ENCODE measurements around the gene ADORA2A.

DNA sequence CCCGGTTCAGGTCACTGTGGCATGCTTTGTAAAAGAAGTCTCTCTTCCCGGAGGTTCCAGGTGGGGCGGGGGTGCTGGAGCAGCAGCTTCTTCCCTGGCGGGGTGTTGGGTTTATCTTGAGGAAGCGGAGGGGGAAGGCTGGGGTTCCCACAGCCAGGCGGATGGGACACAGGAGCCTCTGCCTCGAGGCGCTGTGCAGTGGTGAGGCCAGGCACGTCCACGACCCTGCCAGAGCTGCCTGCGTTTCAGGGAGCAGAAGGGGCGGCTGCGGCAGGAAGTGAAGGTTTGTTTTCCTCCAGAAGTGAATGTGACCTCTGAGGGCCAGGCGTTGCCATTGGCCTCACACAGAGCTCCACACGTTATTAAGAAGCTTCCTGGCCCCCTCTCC lies 20.1 kb upstream of the ADORA2A start:
- TF ChIP-seq, protein P1, sequence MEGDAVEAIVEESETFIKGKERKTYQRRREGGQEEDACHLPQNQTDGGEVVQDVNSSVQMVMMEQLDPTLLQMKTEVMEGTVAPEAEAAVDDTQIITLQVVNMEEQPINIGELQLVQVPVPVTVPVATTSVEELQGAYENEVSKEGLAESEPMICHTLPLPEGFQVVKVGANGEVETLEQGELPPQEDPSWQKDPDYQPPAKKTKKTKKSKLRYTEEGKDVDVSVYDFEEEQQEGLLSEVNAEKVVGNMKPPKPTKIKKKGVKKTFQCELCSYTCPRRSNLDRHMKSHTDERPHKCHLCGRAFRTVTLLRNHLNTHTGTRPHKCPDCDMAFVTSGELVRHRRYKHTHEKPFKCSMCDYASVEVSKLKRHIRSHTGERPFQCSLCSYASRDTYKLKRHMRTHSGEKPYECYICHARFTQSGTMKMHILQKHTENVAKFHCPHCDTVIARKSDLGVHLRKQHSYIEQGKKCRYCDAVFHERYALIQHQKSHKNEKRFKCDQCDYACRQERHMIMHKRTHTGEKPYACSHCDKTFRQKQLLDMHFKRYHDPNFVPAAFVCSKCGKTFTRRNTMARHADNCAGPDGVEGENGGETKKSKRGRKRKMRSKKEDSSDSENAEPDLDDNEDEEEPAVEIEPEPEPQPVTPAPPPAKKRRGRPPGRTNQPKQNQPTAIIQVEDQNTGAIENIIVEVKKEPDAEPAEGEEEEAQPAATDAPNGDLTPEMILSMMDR (optimal IDR thresholded peaks at IDR 0.05 in 1 of 3, IDR thresholded peaks at IDR 0.05 in 1 of 3, conservative IDR thresholded peaks at IDR 0.05 in 1 of 3; ENCODE audit: extremely low read depth in 1 of 3, insufficient read depth in 2 of 3, low read length in 3 of 3): no peak
- TF ChIP-seq EZH2 (IDR thresholded peaks at IDR 0.05; ENCODE audit: low read length): no peak
